ENCODE measurements around the gene ATP5F1C.
"Not testable (repeated sequence)": the region's sequence is repeated elsewhere in the genome, so short reads cannot be mapped to it uniquely, and the experiment has no call there.

The ATP5F1C gene

DNA sequence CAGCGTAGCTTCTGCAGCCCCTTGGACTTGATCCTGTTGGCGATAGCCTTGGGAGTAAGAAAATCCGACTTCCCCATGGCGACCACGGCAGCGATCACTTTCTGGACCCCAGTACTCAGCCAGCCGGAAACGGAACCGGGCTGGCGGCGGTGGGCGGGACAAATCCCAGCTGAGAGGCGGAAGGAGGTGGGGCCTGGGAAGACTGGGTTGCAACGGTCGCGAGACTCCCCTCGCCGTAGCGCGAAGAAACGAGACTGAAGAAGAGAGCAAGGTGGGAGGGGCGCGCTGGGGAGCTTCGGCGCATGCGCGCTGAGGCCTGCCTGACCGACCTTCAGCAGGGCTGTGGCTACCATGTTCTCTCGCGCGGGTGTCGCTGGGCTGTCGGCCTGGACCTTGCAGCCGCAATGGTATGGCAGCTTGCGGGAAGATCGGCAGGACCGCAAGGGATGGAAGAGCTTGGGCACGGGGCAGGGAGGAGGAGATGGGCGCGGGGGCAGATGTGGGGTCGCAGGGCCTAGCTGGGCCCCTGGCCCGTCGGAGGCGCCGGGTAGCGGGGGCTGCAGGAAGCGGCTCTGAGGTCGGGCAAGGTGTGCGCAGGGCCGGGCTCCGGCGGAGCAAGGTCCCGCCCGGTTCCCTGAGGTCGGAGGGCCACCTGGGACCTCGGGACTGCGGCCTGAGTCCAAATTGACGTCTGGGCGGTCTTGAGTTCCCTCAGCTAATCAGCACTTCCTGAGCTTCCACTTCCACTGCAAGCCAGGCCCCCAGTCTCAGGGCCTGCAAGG, at the start of gene ATP5F1C, which contains the start of gene KIN:
ATP5F1C (plus strand) TSS at position 321 of the 782 bp plus-strand sequence; CDS start at position 352, 31 bp downstream.
KIN (minus strand) TSS at position 137 of the 782 bp plus-strand sequence; CDS start at position 77, 60 bp downstream.
- TF ChIP-seq POLR2A (IDR thresholded peaks at IDR 0.05; ENCODE audit: low read length) (peak; percentile 87), GATA1 (IDR thresholded peaks at IDR 0.05; ENCODE audit: low read depth, low read length) (no peak)
- peak; percentile 97 to 98 for DNase-seq

DNA sequence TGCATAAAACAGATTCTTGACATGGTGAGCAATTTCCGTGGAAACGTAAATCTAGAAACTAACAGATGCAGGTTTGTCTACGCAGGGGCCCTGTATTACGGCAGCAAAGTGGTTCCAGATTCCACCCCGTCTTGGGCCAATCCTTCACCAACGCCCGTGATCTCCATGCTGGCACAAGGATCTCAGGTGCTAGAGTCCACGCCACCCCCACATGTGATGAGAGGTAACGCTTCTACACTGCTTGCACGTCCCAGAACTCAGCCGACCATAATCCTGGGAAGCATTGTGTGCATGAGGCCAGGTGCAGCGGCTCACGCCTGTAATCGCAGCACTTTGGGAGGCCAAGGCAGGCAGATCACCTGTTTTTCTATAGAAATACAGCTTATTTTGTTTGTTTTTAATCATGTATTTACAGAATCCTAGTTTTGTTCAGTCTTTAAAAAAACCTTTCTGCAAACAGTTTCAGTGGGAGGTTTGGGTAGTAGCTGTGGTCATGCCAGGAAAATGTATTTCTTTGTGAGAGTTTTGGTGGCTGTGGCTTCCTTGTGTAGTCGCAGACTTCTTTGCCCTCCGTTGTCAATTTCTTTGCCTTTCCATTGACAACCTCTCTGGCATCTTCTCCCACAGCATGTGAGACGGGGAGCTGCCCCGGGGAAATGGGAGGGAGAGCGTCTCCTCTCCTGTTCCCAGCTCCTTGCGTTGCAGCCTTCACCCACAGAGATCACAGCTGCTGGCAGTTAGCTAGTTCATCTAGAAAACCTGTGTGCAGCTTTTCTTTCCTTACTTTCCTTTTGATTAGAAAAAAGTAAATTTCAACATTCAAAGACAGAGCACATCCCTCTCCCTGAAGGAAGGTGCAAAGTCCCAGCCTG, 49.2 kb upstream of the ATP5F1C start:
- DNase-seq: no peak
- TF ChIP-seq POLR2A (IDR thresholded peaks at IDR 0.05; ENCODE audit: low read length) (no peak), GATA1 (IDR thresholded peaks at IDR 0.05; ENCODE audit: low read depth, low read length) (no peak)

DNA sequence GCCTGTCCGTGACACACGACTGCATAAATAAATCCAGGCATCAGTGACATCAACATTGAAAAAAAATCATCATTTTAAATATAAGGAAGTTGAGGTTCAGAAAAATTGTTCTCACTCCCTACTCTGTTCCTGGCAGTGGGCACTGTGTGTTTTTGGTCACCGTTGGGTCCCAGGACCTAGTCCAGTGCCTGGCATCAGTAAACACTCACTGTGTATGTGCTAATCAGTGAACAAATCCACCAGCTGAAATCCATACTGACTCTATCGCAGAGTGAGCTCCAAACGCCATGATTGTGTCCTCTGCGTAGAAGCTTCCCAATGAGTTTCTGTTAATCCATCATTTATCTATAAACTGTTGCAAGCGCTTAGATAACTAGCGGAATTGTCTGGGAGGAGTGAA, 43.7 kb upstream of the ATP5F1C start:
- DNase-seq: no peak
- TF ChIP-seq GATA1 (IDR thresholded peaks at IDR 0.05; ENCODE audit: low read depth, low read length) (no peak), POLR2A (IDR thresholded peaks at IDR 0.05; ENCODE audit: low read length) (no peak)

DNA sequence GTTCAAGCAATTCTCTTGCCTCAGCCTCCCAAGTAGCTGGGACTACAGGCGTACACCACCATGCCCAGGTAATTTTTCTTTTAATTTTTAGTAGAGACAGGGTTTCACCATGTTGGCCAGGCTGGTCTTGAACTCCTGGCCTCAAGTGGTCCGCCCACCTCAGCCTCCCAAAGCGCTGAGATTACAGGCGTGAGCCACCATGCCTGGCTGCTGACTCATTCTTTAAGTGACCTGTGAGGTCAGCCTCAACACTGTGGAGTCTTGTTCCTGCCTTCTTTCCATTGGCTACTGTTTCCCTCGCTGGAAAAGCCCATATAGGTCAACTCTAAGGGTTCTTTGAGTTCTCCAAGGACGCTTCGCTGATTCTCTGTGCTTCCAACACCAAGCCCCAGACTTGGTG, 39.3 kb upstream of the ATP5F1C start:
- DNase-seq: not testable (repeated sequence)

DNA sequence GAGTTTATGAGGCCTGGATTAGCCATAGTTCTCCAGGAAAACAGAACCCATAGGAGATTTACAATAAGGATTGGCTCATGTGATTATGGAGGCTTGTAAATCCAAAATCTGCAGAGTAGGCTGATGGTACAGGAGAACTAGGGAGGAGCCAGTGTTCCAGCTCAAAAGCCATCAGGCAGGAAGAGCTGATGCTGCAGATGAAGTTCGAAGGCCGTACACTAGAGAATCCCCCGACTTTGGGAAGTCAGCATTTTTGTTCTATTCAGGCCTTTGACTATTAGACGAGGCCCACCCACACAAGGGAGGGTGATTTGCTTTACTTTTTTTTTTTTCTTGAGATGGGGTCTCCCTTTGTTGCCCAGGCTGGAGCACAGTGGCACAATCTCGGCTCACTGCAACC, 37.8 kb upstream of the ATP5F1C start:
- TF ChIP-seq GATA1 (IDR thresholded peaks at IDR 0.05; ENCODE audit: low read depth, low read length) (no peak), POLR2A (IDR thresholded peaks at IDR 0.05; ENCODE audit: low read length) (no peak)
- DNase-seq: no peak

DNA sequence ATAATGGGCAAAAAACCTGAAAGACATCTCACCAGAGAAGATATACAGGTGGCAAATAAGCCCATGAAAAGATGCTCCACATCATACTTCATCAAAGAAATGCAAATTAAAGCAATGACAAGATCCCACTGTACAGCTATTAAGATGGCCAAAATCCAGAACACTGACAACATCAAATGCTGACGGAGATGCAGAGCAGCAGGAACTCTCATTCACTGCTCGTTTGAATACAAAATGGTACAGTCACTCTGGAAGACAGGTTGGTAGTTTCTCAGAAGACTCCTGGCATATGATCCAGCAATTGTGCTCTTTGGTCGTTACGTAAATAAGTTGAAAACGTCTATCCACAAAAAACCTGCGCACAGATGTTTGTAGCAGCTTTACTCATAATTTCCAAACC, 35.7 kb upstream of the ATP5F1C start:
- DNase-seq: no peak
- no peak for TF ChIP-seq GATA1 (IDR thresholded peaks at IDR 0.05; ENCODE audit: low read depth, low read length)
- TF ChIP-seq POLR2A (IDR thresholded peaks at IDR 0.05; ENCODE audit: low read length): no peak

DNA sequence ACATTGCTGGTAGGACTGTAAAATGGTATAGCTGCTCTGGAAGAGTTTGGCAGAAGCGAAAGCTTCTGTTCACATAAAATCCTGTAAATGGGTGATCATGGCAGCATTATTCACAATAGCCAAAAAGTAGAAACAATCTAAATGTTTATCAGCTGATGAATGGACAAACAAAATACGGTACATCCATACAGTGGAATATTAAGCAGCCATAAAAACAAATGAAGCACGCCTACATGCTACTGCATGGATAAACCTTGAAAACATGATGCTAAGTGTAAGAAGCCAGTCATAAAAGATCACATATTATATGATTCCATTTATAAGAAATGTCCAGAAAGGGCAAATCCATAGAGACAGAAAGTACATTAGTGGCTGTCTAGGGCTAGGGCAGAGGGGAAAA, 32.9 kb upstream of the ATP5F1C start:
- TF ChIP-seq GATA1 (IDR thresholded peaks at IDR 0.05; ENCODE audit: low read depth, low read length) (no peak), POLR2A (IDR thresholded peaks at IDR 0.05; ENCODE audit: low read length) (no peak)
- DNase-seq: no peak

DNA sequence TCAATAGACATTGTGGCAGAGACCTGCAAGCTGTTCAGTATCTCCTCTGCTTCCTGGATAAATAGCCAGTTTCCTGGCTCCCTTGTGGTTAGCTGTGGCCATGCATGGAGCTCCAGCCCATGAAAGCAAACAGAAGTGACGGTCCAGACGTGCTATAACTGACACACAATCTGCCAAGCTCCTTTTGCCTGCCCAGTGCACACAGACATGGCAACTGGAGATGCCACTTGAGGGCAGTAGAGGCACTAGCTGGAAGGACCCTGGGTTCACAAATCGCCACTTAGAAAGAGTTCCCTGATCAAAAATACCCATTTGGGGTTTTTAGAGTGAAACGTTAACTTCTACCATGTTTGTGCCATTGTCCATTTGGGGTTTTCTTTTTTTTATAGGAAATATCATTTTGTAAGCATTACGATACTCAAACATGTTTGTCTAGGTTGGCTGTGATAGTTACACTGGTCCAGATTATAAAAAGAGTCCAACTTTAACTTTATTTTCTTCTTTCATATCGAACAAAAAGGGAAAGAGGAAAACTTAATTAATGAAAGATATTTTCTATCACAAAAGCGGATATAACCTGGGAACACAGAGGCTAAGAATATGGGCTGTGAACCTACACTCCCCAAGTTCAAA, 31.5 kb upstream of the ATP5F1C start:
- peak; percentile 31 to 49 for DNase-seq
- TF ChIP-seq POLR2A (IDR thresholded peaks at IDR 0.05; ENCODE audit: low read length): no peak
- no peak for TF ChIP-seq GATA1 (IDR thresholded peaks at IDR 0.05; ENCODE audit: low read depth, low read length)

DNA sequence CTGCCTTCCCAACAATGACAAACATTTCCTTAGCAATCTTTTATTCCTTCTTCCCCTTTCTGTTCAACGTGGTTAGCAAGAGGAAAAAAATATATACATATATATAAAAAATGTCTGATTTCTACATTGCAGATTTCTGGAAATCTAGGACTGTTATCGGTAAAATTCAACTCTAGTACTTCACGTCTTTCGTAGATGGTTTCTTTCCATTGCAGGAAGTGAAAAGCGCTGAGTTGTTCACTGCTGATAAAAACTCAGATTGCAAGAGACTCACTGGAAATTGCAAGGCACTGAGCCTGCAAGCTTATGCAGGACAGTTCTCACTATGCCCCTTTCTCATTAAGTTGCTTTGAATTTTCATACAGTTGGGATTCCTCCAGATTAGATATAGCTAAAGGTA, 24.0 kb upstream of the ATP5F1C start:
- DNase-seq: peak; percentile 4 to 43
- no peak for TF ChIP-seq GATA1 (IDR thresholded peaks at IDR 0.05; ENCODE audit: low read depth, low read length)
- TF ChIP-seq POLR2A (IDR thresholded peaks at IDR 0.05; ENCODE audit: low read length): no peak

DNA sequence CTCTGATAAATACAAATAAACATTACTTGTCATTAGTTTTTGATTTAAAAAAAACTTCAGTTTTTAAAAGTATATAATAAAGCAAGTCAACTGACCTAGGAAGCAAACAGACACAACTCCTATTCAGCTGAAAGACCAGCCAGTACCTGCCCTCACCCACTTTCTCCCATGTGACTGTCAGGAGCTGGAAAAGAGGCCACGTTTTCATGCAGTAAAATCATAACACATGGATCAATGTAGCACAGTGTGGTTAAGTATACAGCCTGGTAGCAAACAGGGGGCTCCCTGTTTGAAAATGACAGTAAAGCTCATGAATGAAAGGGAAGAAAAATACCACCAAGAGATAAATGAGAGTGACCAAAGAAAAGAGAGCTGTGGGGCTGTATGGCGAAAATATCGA, 21.7 kb upstream of the ATP5F1C start:
- no peak for DNase-seq
- no peak for TF ChIP-seq POLR2A (IDR thresholded peaks at IDR 0.05; ENCODE audit: low read length)
- TF ChIP-seq GATA1 (IDR thresholded peaks at IDR 0.05; ENCODE audit: low read depth, low read length): no peak

DNA sequence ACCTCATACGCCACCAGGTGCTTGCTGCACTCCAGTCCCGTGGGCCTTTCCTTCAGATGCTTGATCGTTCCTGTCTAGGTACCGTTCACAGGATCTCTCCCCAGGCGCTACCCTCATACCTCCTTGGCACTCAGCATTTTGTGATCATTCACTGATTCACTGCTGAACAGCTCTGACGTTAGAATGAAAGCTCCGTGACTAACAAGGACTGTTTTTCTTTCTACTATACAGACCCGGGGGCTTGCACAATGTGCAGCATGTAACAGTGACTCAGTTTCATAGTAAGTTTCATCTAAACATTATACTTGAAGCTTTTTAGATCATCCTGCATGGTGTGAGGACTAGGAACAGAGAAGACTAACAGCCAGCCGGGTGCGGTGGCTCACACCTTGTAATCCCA, 20.8 kb upstream of the ATP5F1C start:
- TF ChIP-seq GATA1 (IDR thresholded peaks at IDR 0.05; ENCODE audit: low read depth, low read length): no peak
- no peak for TF ChIP-seq POLR2A (IDR thresholded peaks at IDR 0.05; ENCODE audit: low read length)
- DNase-seq: no peak

DNA sequence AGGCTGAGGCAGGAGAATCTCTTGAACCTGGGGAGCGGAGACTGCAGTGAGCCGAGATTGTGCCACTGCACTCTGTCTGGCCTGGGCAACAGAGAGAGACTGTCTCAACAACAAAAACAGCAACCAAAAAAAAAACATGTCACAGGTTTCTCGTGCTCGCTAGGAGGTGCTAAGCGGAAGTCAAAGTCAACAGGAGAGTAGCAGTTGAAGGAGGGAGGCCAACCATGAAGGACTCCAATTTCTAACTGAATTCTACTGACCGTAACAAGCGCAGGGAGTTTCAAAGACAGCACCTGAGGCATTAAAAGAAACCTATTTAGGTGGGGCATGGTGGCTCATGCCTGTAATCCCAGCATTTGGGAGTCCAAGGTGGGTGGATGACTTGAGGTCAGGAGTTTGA, 19.6 kb upstream of the ATP5F1C start:
- TF ChIP-seq GATA1 (IDR thresholded peaks at IDR 0.05; ENCODE audit: low read depth, low read length) (no peak), POLR2A (IDR thresholded peaks at IDR 0.05; ENCODE audit: low read length) (no peak)

DNA sequence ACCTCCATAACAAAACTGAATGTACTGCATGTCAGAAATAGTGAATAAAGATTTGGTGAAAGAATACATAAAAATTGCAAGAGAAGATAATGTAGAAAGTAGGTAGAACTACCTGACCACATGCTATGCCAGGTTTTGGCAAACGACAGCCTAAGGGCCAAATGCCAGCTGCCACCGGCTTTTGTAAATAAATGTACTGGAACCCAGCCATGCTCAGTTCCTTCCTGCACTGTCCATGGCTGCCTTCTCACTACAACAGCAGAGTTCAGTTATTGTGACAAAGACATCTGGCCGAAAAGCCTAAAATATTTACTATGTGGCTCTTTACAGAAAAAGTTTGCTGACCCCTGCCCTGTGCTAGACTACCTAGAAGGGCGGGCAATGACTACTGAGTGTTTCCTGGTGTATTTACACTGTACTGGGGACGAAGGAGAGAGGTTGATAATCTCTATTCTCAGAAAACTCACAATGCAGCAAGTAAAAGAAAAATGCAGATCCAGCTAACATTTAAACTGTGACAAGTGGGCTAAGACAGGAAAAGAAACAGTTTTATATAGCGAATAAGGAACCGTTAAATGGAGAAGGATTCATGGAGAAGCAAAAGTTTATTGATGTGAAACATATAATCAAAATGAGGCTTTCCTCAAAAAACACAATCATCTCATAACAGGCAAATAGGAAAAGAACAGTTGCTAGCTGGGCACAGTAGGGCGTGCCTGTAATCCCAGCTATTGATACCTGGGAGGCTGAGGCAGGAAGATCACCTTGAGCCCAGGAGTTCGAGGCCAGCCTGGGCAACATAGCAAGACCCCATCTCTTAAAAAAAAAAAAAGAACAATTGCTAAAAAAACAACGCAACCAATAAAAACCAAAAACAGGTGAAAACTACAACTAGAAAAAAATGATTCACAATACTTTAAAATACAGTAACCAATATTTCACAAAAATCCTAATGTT, 13.9 kb upstream of the ATP5F1C start:
- TF ChIP-seq POLR2A (IDR thresholded peaks at IDR 0.05; ENCODE audit: low read length): no peak
- no peak for TF ChIP-seq GATA1 (IDR thresholded peaks at IDR 0.05; ENCODE audit: low read depth, low read length)

More for the DNA sequence above, 19.6 kb upstream of the ATP5F1C start:
- no peak for DNase-seq

More for the DNA sequence above, 13.9 kb upstream of the ATP5F1C start:
- no peak for DNase-seq

All from erythroblast (primary cell).